ENCODE data around the gene PPM1J. TPM values are rescaled to one million over a fixed set of nuclear protein-coding genes. Genes with fewer than 3 reads are reported as not detected.

PPM1J gene
- total and polyA plus RNA-seq, 2 of the 13 experiments (the other 11 are each of a cell fraction or from before 2014, with no cell fraction given), result 0.07 to 0.22 TPM

DNA sequence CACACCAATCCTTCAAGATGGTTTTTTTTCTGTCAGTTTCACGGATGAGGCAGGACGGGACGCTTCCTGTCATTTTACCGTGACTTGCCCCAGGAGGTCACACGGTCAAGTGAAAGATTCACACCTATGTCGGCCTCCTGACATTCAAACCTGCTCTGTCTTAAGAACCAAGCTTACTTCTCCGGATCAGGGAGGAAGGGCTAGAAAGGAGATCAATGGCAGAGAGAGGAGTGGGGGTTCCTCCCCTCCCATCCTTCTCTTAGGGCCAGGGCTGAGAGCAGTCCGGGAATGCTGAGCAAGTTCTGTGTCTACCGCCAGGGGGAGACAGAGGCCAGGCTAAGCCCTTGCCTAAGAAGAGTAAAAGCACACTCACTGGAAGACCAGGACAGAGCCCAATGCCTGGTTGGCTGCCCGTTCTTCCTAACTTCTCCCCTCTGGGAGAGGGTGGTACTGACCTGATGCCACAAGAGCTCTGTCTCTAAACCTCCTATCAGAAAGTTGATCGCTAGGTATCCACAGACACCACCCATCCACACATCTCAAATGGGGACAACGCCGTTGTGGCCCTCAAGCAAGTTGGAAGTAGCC is 1.1 kb upstream of the PPM1J start (continued):
- TF ChIP-seq, protein P1, sequence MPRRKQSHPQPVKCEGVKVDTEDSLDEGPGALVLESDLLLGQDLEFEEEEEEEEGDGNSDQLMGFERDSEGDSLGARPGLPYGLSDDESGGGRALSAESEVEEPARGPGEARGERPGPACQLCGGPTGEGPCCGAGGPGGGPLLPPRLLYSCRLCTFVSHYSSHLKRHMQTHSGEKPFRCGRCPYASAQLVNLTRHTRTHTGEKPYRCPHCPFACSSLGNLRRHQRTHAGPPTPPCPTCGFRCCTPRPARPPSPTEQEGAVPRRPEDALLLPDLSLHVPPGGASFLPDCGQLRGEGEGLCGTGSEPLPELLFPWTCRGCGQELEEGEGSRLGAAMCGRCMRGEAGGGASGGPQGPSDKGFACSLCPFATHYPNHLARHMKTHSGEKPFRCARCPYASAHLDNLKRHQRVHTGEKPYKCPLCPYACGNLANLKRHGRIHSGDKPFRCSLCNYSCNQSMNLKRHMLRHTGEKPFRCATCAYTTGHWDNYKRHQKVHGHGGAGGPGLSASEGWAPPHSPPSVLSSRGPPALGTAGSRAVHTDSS (CRISPR knock-in tag; conservative IDR thresholded peaks at IDR 0.05), result no peak
- no peak for TF ChIP-seq MIER3 (CRISPR knock-in tag; IDR thresholded peaks at IDR 0.05; ENCODE audit: borderline replicate concordance)
- TF ChIP-seq PAX8 (CRISPR knock-in tag; IDR thresholded peaks at IDR 0.05; ENCODE audit: borderline replicate concordance), result no peak
- no peak for TF ChIP-seq ZNF782 (CRISPR knock-in tag; IDR thresholded peaks at IDR 0.05; ENCODE audit: borderline replicate concordance)
- no peak for TF ChIP-seq NR3C1 (CRISPR knock-in tag; IDR thresholded peaks at IDR 0.05)
- TF ChIP-seq TSC22D2 (CRISPR knock-in tag; IDR thresholded peaks at IDR 0.05; ENCODE audit: borderline replicate concordance), result peak; percentile 51; the same call in 1 of the 2 replicates
- TF ChIP-seq, protein P2, sequence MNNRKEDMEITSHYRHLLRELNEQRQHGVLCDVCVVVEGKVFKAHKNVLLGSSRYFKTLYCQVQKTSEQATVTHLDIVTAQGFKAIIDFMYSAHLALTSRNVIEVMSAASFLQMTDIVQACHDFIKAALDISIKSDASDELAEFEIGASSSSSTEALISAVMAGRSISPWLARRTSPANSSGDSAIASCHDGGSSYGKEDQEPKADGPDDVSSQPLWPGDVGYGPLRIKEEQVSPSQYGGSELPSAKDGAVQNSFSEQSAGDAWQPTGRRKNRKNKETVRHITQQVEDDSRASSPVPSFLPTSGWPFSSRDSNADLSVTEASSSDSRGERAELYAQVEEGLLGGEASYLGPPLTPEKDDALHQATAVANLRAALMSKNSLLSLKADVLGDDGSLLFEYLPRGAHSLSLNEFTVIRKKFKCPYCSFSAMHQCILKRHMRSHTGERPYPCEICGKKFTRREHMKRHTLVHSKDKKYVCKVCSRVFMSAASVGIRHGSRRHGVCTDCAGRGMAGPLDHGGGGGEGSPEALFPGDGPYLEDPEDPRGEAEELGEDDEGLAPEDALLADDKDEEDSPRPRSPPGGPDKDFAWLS (CRISPR knock-in tag; IDR thresholded peaks at IDR 0.05; ENCODE audit: borderline replicate concordance), result no peak
- TF ChIP-seq DNMT3B (CRISPR knock-in tag; conservative IDR thresholded peaks at IDR 0.05), result 0 out of 2 replicates have a peak, but pooled peaks have one; percentile 32
- peak; percentile 72 for TF ChIP-seq JARID2 (CRISPR knock-in tag; IDR thresholded peaks at IDR 0.05; ENCODE audit: insufficient replicate concordance)
- TF ChIP-seq ZNF674 (CRISPR knock-in tag; IDR thresholded peaks at IDR 0.05; ENCODE audit: low read depth), result no peak
- TF ChIP-seq NONO (IDR thresholded peaks at IDR 0.05), result no peak
- 0 out of 2 replicates have a peak, but pooled peaks have one; percentile 32 for TF ChIP-seq NONO (CRISPR knock-in tag; conservative IDR thresholded peaks at IDR 0.05)
- TF ChIP-seq ZNF12 (CRISPR knock-in tag; IDR thresholded peaks at IDR 0.05), result 0 out of 2 replicates have a peak, but pooled peaks have one; percentile 22
- 0 out of 2 replicates have a peak, but pooled peaks have one; percentile 47 for TF ChIP-seq ZNF124 (CRISPR knock-in tag; IDR thresholded peaks at IDR 0.05)
- TF ChIP-seq YEATS2 (CRISPR knock-in tag; IDR thresholded peaks at IDR 0.05; ENCODE audit: borderline replicate concordance), result 0 out of 2 replicates have a peak, but pooled peaks have one; percentile 38
- TF ChIP-seq MIER2 (CRISPR knock-in tag; IDR thresholded peaks at IDR 0.05), result 0 out of 2 replicates have a peak, but pooled peaks have one; percentile 21
- no peak for TF ChIP-seq ZNF317 (CRISPR knock-in tag; IDR thresholded peaks at IDR 0.05)
- 0 out of 2 replicates have a peak, but pooled peaks have one; percentile 36 for TF ChIP-seq TGIF2 (CRISPR knock-in tag; IDR thresholded peaks at IDR 0.05)
- no peak for TF ChIP-seq ZNF530 (CRISPR knock-in tag; IDR thresholded peaks at IDR 0.05; ENCODE audit: low read depth)
- TF ChIP-seq ZNF367 (CRISPR knock-in tag; IDR thresholded peaks at IDR 0.05; ENCODE audit: borderline replicate concordance), result no peak
- TF ChIP-seq ZNF615 (CRISPR knock-in tag; IDR thresholded peaks at IDR 0.05; ENCODE audit: borderline replicate concordance), result no peak
- peak; percentile 86; the same call in 1 of the 2 replicates for TF ChIP-seq SMC3 (IDR thresholded peaks at IDR 0.05; ENCODE audit: low read length)
- no peak for TF ChIP-seq FOXJ3 (CRISPR knock-in tag; IDR thresholded peaks at IDR 0.05; ENCODE audit: borderline replicate concordance)
- TF ChIP-seq, protein P3, sequence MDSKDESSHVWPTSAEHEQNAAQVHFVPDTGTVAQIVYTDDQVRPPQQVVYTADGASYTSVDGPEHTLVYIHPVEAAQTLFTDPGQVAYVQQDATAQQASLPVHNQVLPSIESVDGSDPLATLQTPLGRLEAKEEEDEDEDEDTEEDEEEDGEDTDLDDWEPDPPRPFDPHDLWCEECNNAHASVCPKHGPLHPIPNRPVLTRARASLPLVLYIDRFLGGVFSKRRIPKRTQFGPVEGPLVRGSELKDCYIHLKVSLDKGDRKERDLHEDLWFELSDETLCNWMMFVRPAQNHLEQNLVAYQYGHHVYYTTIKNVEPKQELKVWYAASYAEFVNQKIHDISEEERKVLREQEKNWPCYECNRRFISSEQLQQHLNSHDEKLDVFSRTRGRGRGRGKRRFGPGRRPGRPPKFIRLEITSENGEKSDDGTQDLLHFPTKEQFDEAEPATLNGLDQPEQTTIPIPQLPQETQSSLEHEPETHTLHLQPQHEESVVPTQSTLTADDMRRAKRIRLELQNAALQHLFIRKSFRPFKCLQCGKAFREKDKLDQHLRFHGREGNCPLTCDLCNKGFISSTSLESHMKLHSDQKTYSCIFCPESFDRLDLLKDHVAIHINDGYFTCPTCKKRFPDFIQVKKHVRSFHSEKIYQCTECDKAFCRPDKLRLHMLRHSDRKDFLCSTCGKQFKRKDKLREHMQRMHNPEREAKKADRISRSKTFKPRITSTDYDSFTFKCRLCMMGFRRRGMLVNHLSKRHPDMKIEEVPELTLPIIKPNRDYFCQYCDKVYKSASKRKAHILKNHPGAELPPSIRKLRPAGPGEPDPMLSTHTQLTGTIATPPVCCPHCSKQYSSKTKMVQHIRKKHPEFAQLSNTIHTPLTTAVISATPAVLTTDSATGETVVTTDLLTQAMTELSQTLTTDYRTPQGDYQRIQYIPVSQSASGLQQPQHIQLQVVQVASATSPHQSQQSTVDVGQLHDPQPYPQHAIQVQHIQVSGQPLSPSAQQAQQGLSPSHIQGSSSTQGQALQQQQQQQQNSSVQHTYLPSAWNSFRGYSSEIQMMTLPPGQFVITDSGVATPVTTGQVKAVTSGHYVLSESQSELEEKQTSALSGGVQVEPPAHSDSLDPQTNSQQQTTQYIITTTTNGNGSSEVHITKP (CRISPR knock-in tag; IDR thresholded peaks at IDR 0.05; ENCODE audit: low read depth), result no peak
- no peak for TF ChIP-seq HOXA3 (CRISPR knock-in tag; IDR thresholded peaks at IDR 0.05)

All from HepG2 (cell line).